HG02870 (cell line): ENCODE measurements around the gene MAPK12.

ENCODE experiments used
- ATAC-seq: cut with Tn5 transposase; IDR thresholded peaks from one replicate; pipeline ENCODE4 v1.9.1; 2021; ENCODE audit warnings: mild to moderate bottlenecking, moderate library complexity; ENCODE audit not compliant: unreplicated experiment

MAPK12 gene

DNA sequence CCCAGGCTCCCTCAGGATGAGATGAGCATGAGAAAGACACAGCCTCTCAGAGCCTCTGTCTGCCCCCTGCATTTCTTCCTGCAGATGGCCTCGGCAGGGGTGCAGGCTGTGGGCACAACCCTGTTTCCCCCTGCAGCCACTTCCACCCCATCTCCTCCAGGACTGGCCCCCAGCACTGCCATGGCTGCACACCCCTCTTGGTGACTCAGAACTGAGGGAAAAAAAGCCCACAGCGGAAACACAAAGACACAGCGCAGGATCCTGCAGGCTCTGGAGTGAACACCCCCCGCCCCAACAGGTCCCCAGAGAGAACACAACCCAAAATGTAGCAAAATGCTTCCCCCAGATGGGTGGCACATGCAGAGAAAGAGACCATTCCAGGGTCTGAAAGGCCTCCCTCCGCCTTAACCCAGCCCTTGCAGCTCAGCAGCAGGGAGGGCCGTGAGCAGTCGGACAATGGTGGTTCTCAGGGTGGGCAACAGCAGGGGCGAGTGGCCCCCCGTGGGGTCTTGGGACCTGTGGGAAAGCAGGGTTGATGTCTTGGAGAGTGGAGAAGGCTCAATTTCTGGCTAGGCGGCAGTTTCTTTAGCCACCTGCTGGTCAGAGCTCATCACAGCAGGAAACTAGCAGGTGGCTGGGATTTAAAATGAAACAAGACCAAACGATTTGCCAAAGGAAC lies 24.6 kb downstream of the MAPK12 start:
- ATAC-seq, result no peak

DNA sequence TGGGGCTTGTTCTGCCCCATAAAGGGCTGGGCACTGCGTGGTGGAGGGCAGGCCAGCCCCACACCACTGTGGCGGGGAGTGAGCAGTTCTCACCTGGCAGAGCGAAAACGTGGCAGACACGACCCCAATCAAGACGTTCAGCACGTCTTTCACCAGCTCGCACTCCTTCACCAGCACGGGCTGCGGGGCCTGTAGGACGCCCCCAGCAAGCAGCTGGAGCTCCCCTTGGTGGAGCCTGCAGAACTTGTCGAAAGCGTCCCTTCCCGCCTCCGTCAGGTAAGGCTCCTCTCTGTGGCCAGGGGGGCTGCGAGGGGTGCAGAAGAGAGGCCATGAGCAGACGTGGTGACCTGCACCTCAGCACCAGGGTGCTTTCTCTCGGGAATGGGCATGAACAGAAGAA lies 28.3 kb downstream of the MAPK12 start:
- ATAC-seq, result no peak

DNA sequence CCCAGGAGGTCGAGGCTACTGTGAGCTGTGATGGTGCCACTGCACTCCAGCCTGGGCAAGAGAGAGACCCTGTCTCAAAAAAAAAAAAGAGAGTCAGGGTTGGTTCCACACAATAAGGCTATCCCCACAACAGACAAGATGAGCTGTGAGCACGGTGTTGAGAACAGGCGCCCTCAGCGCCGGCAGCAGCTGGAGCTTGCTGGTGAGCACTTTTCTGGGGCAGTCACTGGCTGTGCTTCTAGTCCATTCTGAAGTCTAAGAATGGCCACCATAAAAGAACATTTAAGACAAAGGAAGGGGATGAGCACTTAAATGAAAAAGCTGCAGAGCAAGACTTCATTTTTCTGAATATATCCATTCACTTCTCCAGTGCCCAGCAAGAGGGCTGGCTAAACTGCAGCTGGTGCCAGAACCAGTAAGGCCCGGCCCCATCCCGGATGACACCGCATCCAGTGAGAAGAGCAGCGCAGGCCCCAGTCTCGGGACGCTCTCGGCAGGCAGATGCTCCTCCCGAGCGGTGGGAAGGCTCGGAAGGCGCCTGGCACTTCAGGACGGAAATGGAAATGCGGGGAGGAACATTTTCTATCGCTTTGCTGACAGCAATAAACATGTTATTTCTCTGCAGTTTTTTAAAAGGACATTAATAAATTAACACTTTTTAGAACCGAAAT lies 28.9 kb downstream of the MAPK12 start:
- no peak for ATAC-seq

DNA sequence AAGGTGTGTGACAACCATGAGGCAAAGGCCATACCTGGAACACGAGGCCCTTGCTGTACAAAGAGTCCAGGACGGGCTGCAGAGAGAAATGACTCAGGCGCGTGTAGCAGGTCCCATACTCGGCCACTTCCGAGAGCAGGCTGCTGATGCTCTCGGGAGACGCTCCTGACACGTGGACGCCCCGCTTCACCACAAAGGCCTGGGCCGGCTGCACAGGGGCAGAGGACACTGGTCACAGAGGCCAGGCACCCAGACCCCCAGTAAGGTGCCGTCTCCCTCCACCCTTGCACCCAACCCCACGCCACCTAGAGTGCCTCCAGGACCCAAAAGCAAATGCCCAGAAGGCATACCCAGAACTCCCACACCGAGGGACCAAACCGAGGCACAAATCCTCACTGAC lies 32.1 kb downstream of the MAPK12 start:
- ATAC-seq, result no peak

DNA sequence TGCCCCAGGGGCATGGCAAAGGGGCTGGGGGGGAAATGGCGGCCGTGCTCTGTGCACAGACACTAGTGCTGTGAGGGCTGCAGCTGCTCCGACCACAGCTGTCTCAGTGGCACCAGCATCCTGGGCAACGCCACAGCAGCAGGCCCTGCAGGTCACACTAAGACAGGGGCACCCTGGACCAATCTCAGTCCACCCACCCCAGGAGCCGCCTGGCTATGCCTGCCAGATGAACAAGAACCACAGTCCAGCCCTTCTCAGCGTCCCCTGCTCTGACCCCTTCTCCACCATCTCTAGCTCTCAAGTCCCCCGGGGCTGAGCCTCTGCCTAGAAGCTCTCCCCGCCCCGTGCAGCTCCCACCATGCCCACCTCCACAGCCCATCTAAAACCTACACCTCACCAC lies 33.1 kb downstream of the MAPK12 start:
- no peak for ATAC-seq

DNA sequence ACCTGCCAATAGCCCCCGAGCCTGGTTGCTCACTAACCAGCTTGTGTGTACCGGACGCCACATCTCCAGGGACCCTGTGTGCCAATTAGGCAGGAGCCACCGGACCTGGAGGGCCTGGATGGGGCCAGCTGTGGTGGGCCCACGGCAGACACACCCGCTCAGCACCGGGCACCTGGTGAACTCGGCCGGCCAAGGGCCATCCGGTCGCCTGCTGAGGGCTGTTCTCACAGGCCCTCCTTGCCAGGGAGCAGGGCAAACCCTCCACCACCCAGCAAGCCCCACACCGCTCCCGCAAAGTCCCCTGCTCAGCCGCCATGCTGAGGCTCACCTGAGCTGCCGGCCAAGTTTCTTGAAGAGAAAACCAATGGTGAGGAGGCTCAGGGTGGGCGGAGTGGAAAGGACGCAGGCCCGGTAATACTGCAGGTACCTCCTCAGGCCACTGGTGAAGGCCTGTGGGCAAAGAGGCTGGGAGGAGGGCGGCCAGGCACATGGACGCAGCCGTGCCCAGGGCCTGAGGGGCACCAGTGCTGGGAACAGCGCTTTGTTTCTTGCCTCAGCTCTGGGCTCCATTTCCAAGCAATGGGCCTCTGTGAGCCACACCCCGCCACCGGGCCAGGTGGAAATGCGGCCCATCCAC lies 33.8 kb downstream of the MAPK12 start:
- ATAC-seq, result no peak

DNA sequence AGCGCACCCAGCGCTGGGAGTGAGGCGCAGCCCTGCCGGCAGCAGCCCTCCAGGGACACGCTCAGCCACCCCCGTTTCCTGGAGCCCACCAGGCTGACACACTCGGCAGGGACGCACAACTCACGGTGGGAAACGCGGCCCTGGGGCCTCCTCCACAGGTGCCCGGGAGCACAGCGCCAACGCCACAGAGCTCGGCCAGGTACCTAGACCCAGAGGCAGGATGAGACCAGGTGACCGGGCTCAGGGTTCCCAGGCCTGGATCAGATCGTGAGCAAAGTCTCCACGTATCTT lies 34.7 kb downstream of the MAPK12 start:
- ATAC-seq, result no peak

DNA sequence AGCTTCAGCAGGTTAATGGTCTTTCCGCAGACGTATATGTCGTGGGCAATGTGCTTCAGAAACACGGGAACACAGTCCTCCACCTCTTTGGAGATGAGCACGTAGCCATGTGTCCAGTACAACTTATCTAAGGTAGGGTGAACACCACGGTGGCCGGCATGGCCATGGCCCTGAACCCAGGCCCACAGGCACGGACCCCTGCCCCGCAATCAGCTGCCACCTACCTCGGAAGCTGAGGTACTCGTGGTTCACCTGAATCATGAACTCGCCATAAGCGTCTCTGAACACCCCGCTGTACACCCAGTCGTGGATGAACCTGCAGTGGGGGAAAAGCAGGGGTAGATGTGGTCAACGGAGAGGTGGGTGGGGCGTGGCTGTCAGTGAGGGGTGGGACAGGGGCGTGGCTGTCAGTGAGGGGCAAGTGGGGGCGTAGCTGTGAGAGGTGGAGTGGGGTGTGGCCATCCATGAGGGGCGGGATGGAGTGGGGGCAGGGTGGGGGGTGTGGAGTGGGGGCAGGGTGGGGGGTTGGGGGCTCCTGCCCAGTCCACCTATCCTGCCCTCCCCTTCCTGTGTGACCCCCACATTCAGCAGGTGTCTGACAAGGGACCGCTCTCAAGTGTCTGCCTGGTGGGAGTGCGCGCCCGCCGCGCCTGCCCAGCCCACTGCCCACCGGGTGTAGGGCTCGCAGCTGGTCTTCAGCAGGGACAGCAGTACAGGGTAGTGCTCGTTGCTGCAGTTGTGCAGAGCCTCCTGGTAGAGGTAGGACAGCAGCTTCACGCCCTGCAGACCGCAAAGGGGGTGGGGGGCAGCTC lies 35.2 kb downstream of the MAPK12 start:
- ATAC-seq, result no peak

DNA sequence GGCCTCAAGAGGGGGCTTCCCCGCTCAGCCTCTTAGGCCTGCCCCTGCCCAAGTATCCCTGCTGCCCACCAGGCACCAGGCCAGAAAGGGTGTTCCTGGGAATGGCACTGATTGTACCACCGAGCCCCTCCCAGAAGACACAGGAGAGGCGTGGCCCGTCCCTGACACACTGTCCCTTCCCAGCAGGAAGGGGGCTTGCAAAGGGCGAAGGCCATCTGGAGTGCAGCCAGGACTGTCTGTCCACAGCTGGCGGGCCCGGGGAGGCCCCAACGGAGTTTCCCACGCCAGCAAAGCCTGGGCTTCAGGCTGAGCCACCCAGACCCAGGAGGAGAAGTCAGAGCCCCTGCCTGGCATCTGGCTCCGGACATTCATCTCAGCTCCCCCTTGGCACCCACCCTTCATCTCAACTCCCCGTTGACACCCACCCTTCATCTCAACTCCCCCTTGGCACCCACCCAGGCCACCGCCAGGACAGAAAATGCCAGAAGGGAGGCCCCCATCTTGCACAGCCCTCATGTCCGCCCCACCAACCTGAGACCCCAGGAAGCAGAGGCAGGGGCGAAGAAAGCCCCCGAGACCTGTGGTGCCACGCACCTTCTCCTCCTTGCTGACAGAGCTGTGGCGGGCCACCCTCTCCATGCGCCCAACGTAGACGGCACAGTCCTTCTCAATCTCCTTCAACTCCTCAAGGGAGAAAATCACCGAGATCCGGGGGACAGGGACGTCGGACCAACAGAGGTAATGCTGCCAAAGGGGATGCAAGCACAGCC lies 36.1 kb downstream of the MAPK12 start:
- ATAC-seq, result no peak

DNA sequence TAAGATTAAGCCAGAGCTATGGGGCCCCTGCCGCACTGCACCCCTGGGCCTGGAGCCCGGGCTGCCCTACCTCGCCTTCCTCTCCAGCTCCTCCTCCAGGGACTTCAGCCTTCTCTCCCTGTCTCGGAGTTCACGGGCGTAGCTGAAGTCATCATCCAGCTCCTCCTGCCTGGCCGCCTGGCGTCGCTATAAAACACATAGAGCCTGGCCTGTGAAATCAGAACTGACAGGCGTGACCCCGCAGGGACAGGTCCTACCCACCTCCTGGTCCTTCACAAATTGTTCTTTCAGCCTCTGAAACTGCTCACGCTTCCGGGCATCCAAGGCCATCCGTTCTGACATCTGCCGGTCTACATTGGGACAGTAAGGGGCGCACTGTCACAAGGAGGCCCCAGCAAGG lies 37.4 kb downstream of the MAPK12 start:
- no peak for ATAC-seq

DNA sequence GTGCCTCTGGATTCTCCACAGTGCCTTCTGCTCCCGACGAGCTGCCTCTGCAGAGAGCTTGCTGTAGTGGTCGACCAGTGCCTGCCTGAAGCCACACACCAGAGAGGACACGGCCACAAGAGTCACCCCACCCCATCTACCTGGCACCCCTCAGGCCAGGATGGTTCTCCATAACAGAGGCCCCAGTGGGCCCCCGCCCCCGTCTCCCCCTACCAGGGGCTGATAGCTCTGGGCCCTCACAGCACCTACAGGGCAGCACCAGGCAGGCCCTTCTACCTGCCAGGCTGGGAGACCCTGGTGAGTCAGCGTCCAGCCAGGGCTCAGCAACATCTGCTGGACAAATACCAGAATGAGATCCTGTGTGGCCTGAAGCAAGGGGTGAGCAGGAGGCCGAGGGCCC lies 39.0 kb downstream of the MAPK12 start:
- ATAC-seq, result no peak

DNA sequence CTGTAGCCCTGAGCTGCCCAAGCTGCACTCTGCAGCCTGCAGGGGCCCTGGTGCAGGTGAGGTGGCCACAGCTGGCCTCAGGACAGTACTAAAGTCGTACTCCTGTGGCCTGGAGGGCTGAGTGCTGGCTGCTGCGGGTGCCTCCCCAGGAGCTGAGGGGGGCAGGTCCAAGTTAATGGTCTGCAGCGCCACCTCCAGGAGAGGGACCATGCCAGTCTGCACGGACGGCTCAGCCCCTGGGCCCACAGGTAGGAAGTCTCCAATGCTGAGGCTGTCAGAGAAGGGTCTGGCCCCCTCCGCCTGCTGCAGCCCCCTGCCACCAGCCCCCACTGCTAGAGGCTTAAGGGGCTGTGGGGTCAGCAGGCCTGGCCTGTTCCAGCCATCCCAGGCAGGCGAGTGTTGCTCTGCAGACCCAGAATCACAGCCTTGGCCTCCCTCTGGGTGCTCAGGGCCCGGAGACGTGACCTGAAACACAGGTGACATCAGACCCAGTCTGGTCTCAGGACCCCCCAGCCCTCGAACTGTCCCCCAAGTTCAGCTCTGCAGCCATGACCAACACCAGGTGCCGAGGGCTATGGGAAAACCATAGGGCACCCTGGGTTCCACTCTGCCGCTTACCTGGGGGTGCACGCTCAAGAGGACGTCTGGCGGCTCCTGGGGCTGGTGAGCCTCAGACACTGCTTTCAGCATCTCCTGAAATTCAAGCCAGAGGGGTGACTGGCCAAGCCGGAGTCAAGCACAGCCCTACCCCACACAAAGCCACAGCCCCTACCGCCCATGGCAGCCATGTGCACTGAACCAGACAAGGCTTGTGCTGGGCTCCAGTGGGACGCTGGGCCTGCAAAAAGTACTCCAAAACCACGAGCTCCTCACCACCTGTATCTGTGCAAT lies 39.8 kb downstream of the MAPK12 start:
- ATAC-seq, result no peak

DNA sequence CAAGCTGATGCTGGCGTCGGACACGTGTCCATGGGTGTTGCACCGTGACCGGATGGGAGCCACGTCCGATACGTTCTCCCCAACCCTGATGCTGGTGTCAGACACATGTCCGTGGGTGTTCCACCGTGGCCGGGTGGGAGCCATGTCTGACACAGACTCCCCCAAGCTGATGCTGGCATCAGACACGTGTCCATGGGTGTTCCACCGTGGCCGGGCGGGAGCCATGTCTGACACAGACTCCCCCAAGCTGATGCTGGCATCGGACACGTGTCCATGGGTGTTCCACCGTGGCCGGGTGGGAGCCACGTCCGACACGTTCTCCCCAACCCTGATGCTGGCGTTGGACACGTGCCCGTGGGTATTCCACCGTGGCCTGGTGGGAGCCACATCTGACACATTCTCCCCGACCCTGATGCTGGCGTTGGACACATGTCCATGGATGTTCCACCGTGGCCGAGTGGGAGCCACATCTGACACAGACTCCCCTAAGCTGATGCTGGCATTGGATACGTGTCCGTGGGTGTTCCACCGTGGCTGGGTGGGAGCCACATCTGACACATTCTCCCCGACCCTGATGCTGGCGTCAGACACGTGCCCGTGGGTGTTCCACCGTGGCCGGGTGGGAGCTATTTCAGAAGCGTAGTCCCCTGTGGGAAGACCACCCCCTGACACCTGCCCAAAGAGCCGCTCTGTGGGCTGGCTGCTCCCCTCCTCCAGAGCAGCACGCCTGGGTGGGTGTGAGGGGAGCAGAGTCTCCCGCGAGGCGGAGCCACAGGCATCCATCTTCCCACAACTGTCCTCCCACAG lies 40.7 kb downstream of the MAPK12 start:
- ATAC-seq, result no peak

DNA sequence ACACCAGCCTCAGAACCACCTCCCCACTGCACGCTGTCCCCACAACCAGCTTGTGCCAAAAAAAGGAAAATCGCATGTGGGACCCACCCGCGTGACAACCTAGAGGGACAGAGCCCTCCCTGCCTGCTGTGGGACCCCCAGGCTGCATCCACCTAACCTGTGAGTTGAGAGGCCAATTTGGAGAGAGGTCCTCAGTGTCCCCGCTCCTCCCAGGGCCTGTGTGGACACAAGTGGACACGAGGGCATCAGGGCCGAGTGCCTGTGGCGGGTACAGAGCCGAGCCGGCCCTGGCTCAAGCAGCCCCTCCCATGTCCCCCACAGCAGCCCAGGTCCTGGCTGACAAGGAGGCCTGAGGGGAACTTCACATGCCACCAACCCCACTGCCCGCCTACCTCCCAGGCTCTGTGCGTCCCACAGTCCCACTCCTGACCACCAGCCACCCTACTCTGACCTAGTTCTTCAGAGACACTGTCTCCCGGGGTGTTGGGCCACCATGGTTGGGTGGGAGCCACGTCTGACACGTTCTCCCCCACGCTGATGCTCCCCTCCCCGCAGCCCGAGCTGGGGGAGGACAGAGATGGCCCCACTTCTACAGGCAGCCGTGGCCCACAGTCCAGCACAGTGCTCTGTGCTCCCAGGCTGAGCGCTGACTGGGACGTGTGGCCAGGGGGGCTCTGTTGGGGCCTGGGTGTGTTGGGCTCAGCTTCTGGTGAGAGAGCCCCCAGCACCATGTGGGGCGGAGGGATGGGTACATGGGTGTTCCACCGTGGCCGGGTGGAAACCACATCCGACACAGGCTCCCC lies 41.5 kb downstream of the MAPK12 start:
- no peak for ATAC-seq

DNA sequence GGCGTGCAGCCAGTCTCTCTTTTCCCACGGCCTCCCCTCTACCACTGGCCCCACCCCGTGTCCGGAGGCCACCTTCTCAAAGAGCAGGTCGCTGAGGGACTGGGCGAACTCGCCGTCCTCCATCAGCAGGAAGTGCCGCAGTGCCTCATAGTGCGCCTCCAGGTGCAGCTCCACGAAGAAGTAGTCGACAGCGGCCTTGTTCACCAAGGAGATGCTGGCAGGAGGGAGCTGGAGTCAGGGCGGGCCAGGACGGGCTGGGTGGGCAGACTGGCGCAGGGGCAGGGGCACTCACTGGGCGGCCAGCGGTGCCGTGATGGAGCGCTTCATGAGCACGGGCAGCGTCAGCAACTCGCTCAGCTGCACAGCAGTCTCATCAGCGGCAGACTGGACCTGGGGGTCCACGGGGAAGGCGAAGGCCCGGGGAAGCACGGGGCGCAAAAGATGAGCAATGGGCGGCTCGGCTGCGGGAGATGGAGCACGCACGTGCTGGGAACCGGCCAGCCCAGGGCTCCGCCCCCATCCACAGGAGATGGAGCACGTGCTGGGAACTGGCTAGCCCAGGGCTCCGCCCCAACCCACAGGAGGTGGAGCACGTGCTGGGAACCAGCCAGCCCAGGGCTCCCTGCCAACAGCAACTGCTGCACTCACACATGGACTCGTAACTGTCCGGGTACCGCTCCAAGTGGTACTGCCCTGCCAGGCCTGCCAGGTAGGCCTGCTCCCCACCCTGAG lies 42.3 kb downstream of the MAPK12 start:
- ATAC-seq, result no peak

DNA sequence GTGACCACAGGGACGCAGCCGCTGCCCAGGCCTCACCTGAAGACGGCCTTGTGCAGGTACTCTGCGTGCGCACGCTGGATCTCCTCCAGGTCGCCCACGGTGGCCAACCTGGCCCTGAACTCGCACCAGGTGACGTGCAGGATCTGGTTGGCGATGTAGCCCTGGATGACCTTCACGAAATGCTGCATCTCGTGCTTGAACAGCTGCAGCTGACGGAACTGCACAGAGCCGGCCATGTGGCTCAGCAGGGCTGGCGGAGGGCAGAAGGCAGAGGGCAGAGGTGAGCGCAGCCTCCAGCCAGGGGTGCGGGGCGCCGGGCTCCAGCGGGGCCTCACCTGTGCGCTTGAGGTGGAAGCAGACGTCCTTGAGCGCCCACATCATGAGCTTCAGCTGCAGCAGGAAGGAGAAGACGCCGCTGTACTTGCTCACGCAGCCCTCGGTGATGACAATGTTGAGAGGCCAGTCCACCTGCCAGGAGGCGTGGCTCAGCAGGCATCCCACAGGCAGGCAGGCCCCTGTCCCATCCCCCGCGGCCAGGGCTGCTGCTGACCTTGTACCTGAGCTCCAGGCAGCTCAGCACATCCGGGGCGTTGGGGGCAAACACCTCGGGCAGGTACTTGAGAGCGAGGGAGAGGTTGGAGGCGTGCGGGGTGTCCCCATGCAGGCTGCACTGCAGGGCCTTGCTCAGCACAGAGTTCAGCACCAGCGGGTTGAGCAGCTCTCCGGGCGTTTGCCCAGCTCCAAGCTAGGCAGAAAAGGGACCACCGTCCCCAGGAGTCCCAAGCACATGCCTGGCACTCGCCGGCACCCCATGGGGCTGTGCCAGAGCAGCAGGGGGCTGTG lies 43.1 kb downstream of the MAPK12 start:
- ATAC-seq, result no peak
